Measurements from ENCODE around the gene VAV2. TPM values are rescaled to one million over a fixed set of nuclear protein-coding genes. Genes with fewer than 3 reads are reported as not detected.

VAV2 gene
- polyA plus RNA-seq, 2 of the 4 experiments (the other 2 are of a cell fraction): 9.8 to 21.4 TPM

DNA sequence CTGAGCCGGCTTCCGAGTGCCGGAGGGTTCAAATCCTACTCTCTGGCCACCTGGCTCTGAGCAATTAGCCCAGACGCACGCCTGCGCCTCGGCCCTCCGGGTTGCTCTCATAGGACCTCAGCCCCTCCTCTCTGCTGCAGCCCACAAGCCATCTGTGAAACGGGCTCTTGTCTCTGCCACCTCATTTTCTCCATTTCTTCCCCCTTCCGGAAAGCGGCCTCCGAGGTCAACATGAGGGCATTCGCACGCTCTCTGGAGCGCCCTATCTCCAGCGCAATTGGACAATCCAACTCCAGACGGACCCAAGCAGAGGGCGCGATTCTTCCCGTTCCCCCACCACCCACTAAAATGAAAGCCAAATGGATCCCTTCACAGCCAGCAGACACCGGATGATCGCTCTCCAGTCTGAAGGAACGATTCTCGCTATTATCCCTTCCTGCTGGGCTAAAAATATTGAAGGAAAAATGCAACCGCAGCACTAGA lies 41.5 kb downstream of the VAV2 start:
- ChIA-PET CTCF (interaction anchor here (1.6 kb wide), 1 partner anchor 44 kb away, joined by 3 read pairs; no protein-coding TSS in a partner anchor), POLR2A (no interaction called here)
- TF ChIP-seq ZFP36 (IDR thresholded peaks at IDR 0.05; ENCODE audit: borderline replicate concordance, partially characterized antibody): no peak
- TF ChIP-seq, protein P1, sequence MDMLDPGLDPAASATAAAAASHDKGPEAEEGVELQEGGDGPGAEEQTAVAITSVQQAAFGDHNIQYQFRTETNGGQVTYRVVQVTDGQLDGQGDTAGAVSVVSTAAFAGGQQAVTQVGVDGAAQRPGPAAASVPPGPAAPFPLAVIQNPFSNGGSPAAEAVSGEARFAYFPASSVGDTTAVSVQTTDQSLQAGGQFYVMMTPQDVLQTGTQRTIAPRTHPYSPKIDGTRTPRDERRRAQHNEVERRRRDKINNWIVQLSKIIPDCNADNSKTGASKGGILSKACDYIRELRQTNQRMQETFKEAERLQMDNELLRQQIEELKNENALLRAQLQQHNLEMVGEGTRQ (IDR thresholded peaks at IDR 0.05): no peak
- TF ChIP-seq PHF8 (IDR thresholded peaks at IDR 0.05; ENCODE audit: borderline replicate concordance, low read depth): no peak
- TF ChIP-seq CHD2 (IDR thresholded peaks at IDR 0.05; ENCODE audit: low read length, partially characterized antibody): no peak
- TF ChIP-seq, protein P2, sequence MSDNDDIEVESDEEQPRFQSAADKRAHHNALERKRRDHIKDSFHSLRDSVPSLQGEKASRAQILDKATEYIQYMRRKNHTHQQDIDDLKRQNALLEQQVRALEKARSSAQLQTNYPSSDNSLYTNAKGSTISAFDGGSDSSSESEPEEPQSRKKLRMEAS (IDR thresholded peaks at IDR 0.05): no peak
- TF ChIP-seq KDM5A (IDR thresholded peaks at IDR 0.05): no peak
- TF ChIP-seq RARB (CRISPR knock-in tag; IDR thresholded peaks at IDR 0.05): no peak
- TF ChIP-seq, protein P3, sequence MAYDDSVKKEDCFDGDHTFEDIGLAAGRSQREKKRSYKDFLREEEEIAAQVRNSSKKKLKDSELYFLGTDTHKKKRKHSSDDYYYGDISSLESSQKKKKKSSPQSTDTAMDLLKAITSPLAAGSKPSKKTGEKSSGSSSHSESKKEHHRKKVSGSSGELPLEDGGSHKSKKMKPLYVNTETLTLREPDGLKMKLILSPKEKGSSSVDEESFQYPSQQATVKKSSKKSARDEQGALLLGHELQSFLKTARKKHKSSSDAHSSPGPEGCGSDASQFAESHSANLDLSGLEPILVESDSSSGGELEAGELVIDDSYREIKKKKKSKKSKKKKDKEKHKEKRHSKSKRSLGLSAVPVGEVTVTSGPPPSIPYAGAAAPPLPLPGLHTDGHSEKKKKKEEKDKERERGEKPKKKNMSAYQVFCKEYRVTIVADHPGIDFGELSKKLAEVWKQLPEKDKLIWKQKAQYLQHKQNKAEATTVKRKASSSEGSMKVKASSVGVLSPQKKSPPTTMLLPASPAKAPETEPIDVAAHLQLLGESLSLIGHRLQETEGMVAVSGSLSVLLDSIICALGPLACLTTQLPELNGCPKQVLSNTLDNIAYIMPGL (CRISPR knock-in tag; IDR thresholded peaks at IDR 0.05; ENCODE audit: borderline replicate concordance): no peak
- no peak for TF ChIP-seq JUNB (IDR thresholded peaks at IDR 0.05)
- no peak for TF ChIP-seq POLR2A (IDR thresholded peaks at IDR 0.05; ENCODE audit: low read length)
- TF ChIP-seq, protein P4, sequence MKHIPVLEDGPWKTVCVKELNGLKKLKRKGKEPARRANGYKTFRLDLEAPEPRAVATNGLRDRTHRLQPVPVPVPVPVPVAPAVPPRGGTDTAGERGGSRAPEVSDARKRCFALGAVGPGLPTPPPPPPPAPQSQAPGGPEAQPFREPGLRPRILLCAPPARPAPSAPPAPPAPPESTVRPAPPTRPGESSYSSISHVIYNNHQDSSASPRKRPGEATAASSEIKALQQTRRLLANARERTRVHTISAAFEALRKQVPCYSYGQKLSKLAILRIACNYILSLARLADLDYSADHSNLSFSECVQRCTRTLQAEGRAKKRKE (CRISPR knock-in tag; IDR thresholded peaks at IDR 0.05; ENCODE audit: low read depth): no peak
- TF ChIP-seq FOXS1 (CRISPR knock-in tag; IDR thresholded peaks at IDR 0.05): no peak
- FAIRE-seq (no peak), DNase-seq (ENCODE audit: low read depth in 1 of 2, low spot score in 1 of 2) (no peak), ATAC-seq (no peak)
- Histone ChIP-seq H3K4me3 (no peak overlapping the region), H3K27ac (no peak overlapping the region), H3K9me3 (no peaks in the 10 kb centered on the region), H3K4me2 (no peak overlapping the region), H3K4me1 (no peaks in the 10 kb centered on the region)
- whole genome bisulfite sequencing (ENCODE audit: missing lambda C conversion rate): 89% methylated on average over 25 of the region's 25 CpGs

DNA sequence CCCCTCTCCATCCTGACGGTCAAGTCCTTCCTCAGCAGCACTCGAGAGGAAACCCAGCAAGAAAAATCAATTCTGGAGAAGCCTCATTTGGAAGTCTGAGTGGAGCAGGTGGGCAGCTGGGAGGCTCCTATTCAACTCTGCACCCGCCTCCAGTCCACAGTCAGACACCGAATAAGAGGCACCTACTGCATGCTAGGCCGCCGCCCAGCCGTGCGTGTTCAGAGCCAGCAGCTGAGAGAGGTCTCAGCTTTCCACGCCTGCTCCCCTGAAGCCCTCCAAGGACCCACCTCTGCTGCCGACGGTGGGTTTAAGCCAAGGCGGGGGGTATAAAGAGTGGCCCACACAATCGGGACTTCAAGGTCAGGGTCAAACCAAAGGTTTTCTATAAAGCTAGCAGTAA lies 41.9 kb downstream of the VAV2 start:
- H3K4me3 ChIP-seq: no peak overlapping the region
- CTCF ChIA-PET: interaction anchor here (0.8 to 1.5 kb wide), 2 partner anchors 11 to 28 kb away, joined by 4 to 5 read pairs; no protein-coding TSS in a partner anchor
- no peak overlapping the region for H3K27ac ChIP-seq
- 84% methylated on average over 13 of the region's 13 CpGs for WGBS (ENCODE audit: missing lambda C conversion rate)
- H3K4me2 ChIP-seq: no peak overlapping the region
- TF ChIP-seq TP53 (CRISPR knock-in tag; IDR thresholded peaks at IDR 0.05) (no peak), BHLHE40 (IDR thresholded peaks at IDR 0.05; ENCODE audit: low read depth, low read length) (no peak), SMC3 (IDR thresholded peaks at IDR 0.05) (no peak), CEBPB (IDR thresholded peaks at IDR 0.05) (no peak), HOXB5 (CRISPR knock-in tag; IDR thresholded peaks at IDR 0.05) (no peak), NR3C1 (IDR thresholded peaks at IDR 0.05) (no peak), CHD2 (IDR thresholded peaks at IDR 0.05; ENCODE audit: low read length, partially characterized antibody) (no peak), PHF8 (IDR thresholded peaks at IDR 0.05; ENCODE audit: borderline replicate concordance, low read depth) (no peak), ZFP36 (IDR thresholded peaks at IDR 0.05; ENCODE audit: borderline replicate concordance, partially characterized antibody) (no peak), HEYL (CRISPR knock-in tag; IDR thresholded peaks at IDR 0.05) (no peak), ESRRA (IDR thresholded peaks at IDR 0.05; ENCODE audit: borderline replicate concordance, low read length) (no peak), HOXB13 (CRISPR knock-in tag; IDR thresholded peaks at IDR 0.05; ENCODE audit: low read depth) (no peak), POLR2AphosphoS2 (conservative IDR thresholded peaks at IDR 0.05; ENCODE audit: low read length) (no peak), EHMT2 (IDR thresholded peaks at IDR 0.05; ENCODE audit: low read depth) (no peak)
- TF ChIP-seq, protein P5, sequence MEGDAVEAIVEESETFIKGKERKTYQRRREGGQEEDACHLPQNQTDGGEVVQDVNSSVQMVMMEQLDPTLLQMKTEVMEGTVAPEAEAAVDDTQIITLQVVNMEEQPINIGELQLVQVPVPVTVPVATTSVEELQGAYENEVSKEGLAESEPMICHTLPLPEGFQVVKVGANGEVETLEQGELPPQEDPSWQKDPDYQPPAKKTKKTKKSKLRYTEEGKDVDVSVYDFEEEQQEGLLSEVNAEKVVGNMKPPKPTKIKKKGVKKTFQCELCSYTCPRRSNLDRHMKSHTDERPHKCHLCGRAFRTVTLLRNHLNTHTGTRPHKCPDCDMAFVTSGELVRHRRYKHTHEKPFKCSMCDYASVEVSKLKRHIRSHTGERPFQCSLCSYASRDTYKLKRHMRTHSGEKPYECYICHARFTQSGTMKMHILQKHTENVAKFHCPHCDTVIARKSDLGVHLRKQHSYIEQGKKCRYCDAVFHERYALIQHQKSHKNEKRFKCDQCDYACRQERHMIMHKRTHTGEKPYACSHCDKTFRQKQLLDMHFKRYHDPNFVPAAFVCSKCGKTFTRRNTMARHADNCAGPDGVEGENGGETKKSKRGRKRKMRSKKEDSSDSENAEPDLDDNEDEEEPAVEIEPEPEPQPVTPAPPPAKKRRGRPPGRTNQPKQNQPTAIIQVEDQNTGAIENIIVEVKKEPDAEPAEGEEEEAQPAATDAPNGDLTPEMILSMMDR (IDR thresholded peaks at IDR 0.05): no peak
- TF ChIP-seq, protein P6, sequence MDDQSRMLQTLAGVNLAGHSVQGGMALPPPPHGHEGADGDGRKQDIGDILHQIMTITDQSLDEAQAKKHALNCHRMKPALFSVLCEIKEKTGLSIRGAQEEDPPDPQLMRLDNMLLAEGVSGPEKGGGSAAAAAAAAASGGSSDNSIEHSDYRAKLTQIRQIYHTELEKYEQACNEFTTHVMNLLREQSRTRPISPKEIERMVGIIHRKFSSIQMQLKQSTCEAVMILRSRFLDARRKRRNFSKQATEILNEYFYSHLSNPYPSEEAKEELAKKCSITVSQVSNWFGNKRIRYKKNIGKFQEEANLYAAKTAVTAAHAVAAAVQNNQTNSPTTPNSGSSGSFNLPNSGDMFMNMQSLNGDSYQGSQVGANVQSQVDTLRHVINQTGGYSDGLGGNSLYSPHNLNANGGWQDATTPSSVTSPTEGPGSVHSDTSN (IDR thresholded peaks at IDR 0.05): no peak
- TF ChIP-seq, protein P3 (CRISPR knock-in tag; IDR thresholded peaks at IDR 0.05; ENCODE audit: borderline replicate concordance): no peak
- DNase-seq (ENCODE audit: low read depth in 1 of 2, low spot score in 1 of 2) (no peak), ATAC-seq (no peak), FAIRE-seq (no peak)
- POLR2A ChIA-PET: no interaction called here
- H3K4me1 ChIP-seq: no peaks in the 10 kb centered on the region
- H3K9me3 ChIP-seq: no peaks in the 10 kb centered on the region

Data from A549 (cell line).